NCI-H2107 (cell line): ENCODE results near the gene BTN2A1.
"Not testable (repeated sequence)": the region's sequence is repeated elsewhere in the genome, so short reads cannot be mapped to it uniquely, and the experiment has no call there.

ENCODE experiments used
- DNase-seq: peaks from one replicate; lab custom pipeline; 2025; lab: John Stamatoyannopoulos, UW

BTN2A1 gene

GRCh38 chr6:26432627-26433201, 25.0 kb upstream of the BTN2A1 start:
- no peak for DNase-seq

GRCh38 chr6:26433680-26434079, 24.1 kb upstream of the BTN2A1 start:
- not testable (repeated sequence) for DNase-seq

DNA sequence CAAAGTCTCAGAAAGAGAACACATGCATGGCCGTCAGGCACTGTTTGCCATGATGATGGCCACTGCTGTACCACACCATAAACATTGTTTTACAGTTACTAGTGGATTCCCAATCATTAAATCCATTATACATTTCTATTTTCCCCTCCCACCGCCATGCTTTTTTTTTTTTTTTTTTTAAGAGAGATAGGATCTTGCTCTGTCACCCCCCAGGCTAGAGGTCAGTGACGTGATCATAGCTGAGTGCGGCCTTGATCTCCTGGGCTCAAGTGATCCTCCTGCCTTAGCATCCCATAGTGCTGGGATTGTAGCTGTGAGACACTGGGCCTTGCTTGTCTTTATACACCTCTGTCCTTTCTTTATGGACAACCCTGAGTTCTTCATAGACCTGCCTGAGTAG, 21.7 kb upstream of the BTN2A1 start:
- DNase-seq, result no peak

DNA sequence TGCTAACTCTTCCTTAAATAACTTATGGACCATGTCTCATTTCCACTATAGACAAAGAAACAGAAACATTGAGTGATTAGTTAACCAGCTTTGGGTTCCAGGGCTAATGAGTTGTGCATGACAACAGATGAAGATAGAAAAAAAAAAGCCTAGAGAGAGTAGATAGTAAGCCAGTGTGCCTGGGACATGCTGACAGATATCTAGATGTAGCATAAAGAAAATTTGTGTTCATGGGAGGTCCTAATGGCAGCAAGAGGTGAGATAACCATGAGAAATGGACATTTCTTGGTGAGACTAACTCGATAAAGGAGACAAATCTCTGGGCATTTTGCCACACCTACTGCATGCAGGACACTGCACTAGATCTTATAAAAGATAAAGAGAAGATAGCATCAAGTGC, 20.2 kb upstream of the BTN2A1 start:
- no peak for DNase-seq

- DNase-seq, result no peak
Observed at GRCh38 chr6:26438000-26438399, 19.8 kb upstream of the BTN2A1 start.

DNA sequence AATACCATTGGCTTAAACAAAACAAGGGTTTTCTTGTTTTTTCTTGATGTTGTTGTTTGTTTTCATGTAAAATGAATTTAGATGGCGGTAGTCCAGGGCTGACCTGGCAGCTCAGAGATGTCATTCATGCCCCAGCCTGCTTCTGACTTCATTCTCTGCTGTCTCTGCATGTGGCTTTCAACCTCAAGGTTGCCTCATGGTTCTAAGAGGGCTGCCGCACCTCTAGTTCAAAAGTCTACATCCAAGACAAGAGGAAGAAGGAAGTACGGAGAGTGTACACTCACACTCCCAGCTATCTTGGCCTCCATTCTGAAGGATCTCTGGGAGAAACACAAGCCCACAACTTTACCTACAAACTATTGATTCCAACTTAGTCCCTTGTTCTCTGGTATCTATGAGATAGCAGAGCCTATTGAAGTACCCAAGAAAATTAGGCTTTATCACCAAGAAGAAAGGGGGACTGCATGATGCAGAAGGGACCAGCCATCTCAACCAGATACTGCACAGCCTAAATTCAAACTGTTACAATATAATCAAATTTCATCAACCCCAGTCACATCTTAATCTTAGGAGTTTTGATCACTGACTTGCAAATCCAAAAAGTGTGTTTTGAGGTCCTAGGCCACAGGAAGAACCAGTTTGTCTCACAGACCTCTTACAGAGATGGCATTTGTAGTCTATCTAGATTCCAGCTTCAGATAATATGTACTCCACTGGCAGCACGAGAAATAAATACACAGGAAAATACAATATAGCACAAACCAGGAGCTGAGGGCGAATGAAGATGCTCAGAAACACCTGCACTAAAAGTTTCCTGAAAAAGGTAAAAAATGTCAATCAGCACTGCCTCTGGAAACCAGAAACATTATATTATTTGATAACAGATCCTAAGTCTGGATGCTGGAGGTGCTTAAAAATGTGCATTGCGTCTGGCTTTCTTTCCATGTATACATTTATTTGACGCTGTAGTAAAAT, 18.3 kb upstream of the BTN2A1 start:
- DNase-seq, result no peak

GRCh38 chr6:26440977-26441358, 16.8 kb upstream of the BTN2A1 start:
- no peak for DNase-seq

- DNase-seq, result no peak
Observed at GRCh38 chr6:26441977-26442376, 15.8 kb upstream of the BTN2A1 start.

GRCh38 chr6:26445934-26446667, 11.7 kb upstream of the BTN2A1 start:
- no peak for DNase-seq

DNA sequence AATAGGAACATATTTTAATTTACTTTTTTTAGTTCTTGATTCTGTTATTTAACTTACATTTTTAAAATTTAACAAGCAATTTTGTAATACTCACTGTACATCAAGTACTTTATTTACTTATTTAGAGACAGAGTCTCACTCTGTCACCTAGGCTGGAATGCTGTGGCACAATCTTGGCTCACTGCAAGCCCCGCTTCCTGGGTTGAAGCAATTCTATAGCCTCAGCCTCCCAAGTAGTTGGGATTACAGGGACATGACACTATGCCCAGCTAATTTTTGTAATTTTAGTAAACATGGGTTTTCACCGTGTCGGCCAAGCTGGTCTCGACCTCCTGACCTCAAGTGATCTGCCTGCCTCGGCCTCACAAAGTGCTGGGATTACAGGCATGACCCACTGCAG, 10.5 kb upstream of the BTN2A1 start:
- no peak for DNase-seq

DNA sequence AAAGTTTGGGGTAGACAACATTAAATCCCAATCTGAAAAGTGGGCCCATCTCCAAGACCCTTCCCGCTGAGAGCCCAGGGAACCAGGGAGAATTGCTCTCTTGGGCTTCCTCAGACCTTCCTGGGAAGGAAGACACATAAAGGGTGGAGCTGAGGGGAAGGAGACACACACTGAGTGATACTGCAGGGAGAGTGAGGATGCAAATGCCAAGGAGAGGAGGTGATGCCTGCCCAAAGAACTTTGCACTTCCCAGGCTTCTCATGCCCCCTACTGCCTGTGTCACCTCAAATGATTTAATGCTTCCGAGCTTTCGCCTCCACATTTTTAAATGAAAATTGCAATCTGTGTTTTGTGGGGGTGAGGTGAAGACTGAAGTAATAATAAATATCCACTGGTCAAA, 7.5 kb upstream of the BTN2A1 start:
- DNase-seq, result no peak

DNA sequence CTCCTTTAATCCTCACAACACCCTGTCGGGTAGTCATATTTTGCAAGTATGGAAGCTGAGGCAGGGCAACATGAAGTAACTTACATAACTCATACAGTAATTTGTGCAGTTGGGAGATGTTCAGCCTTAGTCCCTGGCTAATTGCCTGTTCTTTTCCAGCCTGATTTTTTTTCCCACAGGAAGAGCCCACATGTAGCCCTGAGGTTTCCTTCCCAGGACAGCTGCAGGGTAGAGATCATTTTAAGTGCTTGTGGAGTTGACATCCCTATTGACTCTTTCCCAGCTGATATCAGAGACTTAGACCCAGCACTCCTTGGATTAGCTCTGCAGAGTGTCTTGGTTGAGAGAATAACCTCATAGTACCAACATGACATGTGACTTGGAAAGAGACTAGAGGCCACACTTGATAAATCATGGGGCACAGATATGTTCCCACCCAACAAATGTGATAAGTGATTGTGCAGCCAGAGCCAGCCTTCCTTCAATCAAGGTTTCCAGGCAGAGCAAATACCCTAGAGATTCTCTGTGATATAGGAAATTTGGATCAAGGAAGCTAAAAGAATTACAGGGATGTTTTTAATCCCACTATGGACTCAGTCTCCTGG, 5.0 kb upstream of the BTN2A1 start:
- DNase-seq, result no peak

DNA sequence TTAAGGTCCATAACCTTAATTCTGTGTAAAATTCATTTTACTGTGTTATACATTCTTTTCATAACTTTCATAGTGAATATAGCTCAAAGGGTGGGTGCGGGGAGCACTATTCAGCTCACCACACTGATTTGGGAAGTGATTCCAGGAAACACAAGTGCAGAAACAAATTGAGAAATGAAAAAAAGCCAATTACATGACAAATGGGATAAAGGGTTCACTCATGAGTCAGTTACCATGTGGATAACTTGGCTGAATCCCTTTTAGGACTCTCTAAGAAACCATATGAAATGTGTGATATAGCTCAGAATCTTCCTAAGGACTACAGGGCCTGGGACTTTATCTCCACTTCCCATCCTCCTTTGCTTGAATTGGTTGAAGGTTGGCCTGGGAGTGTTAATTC, 3.1 kb upstream of the BTN2A1 start:
- no peak for DNase-seq

DNA sequence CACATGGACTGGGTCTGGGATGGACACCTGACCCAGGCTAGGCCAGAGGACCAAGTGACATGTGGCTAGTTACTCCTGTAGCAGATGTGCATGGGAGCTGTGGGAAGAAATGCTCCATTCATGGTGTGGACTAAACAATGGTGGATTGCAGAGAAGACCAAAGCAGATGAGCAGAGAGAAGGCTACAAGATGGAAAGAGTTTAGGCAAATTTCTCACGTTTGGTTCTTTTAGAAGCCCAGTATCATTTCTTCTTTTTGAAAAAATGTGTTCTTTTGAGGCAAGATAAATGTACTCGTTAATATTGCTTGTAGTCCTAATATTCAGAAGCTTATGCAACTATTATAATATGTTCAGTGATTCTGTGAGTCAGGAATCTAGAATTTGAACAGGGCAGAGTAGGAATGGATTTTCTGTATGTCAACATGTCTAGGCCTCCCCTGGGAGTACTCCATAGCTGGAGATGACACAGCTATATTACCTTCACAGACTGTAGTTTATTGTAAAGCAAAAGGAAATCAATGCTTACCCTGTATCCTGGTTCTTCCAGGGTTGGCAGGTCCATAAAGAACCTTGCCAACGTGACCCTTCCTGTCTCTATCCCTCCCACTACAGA, 2.3 kb upstream of the BTN2A1 start:
- DNase-seq, result no peak

DNA sequence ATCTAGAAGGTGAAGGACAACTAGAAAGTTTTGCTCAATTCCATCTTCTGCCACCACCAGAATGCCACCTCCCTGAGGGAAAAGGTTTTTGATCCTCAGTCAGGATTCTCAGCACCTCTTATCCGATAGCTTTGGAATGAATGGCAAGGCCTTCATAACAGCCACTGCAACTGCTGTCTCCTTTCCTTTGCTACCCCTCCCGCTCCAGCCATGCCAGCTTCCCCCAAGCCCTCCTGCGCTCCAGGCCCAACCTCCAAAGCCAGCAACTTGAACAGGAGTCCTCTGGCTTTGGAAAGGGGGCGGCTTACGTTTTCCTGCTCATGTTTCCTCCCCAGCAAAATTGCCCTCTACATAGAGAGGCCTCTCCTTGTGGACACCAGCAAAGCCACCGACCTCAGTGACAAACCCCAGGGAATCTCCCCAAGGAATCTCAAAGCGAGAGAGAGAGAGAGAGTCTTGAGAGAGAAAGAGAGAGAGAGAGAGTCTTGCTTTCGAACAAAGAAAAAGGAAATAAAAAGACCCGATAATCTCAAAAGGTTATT, 420 bp upstream of the BTN2A1 start:
- no peak for DNase-seq

DNA sequence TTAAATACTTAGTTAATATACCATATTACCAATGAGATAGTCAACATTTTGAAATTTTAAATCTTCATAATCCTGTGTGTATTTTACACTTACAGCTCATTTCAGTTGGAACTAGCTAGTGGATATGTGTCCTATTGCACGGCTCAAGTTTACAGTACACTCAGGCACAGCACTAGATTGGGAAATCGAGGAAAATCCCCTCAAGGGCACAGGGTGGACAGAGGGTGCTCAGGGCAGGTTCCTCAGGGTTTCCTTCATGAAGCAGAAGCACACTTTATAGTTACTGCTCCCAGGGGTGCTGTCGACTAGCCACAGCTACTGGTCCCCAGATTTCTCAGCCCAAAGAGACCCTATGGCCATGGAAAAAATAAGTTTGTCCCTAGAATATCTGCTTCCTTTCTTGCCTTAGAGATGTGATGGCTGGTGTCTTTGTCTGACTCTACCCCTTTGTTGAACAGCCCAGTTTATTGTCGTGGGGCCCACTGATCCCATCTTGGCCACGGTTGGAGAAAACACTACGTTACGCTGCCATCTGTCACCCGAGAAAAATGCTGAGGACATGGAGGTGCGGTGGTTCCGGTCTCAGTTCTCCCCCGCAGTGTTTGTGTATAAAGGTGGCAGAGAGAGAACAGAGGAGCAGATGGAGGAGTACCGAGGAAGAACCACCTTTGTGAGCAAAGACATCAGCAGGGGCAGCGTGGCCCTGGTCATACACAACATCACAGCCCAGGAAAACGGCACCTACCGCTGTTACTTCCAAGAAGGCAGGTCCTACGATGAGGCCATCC, 1.5 kb downstream of the BTN2A1 start:
- no peak for DNase-seq

DNA sequence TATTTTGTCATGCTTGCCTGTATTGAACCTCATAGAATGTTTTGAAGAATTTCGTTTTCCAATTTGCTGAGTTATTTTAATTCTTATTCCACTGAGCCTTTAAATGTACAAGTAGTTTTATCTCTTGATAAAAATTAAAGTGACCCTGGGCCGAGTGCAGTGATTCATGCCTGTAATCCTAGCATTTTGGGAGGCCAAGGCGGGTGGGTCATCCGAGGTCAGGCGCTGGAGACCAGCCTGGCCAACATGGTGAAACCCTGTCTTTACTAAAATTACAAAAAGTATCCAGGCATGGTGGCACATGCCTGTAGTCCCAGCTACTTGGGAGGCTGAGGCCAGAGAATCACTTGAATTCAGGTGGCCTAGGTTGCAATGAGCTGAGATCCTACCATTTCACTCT, 3.6 kb downstream of the BTN2A1 start:
- not testable (repeated sequence) for DNase-seq

DNA sequence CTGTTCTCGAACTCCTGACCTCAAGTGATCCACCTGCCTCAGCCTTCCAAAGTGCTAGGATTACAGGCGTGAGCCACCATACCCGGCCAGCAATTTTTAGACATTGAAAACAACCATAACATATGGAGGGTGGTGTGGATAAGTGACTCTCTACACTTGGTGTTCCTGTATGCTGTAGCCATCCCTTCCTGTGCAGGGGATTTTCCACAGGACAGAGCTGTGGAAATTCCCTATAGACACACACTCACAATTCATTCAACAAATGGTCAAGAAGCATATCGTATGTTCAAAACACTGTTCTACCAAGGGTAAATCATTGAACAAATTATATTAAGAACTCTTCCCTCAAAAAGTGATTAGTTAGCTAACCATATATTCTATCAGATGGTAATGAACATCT, 6.3 kb downstream of the BTN2A1 start:
- no peak for DNase-seq

GRCh38 chr6:26464416-26465131, 6.8 kb downstream of the BTN2A1 start:
- DNase-seq, result no peak

DNA sequence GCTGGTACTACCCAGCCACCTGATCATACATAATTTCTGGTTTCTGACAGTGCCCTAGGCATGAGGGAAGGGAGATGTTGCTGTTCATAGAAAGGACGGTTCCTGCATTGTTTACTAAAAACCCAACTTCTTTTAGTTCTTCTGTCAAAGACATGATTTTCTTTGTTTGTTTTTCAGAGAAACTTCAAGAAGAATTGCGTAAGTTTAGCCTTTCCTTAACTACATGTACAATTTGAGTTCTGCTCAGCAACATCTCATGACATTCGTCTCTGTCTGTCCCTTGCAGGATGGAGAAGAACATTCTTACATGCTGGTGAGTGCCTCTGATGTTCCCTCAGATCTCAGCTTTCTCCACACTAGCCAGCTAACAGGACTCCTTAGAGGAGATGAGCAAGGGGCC, 8.0 kb downstream of the BTN2A1 start:
- no peak for DNase-seq
